ENCODE results near the gene TNFSF9.

The TNFSF9 gene

GRCh38 chr19:6501740-6502648, 28.8 kb upstream of the TNFSF9 start, which contains the start of gene TUBB4A (continued):
- TF ChIP-seq INSM2 (tag by site-specific recombination; IDR thresholded peaks at IDR 0.05) (no peak), PRDM4 (tag by site-specific recombination; IDR thresholded peaks at IDR 0.05) (no peak), TRIM28 (IDR thresholded peaks at IDR 0.05; ENCODE audit: borderline replicate concordance, low read length) (no peak), KLF8 (tag by site-specific recombination; IDR thresholded peaks at IDR 0.05) (peak; percentile 47; the same call in 1 of the 2 replicates), ZBTB7A (tag by site-specific recombination; IDR thresholded peaks at IDR 0.05; ENCODE audit: low read depth) (no peak), ZNF157 (tag by site-specific recombination; IDR thresholded peaks at IDR 0.05) (no peak), IKZF3 (tag by site-specific recombination; IDR thresholded peaks at IDR 0.05) (0 out of 2 replicates have a peak, but pooled peaks have one; percentile 4), ZNF121 (tag by site-specific recombination; IDR thresholded peaks at IDR 0.05) (no peak), ZNF184 (tag by site-specific recombination; IDR thresholded peaks at IDR 0.05) (no peak), ZNF549 (tag by site-specific recombination; IDR thresholded peaks at IDR 0.05) (no peak), ZNF529 (tag by site-specific recombination; IDR thresholded peaks at IDR 0.05; ENCODE audit: insufficient replicate concordance) (no peak), HOXC10 (CRISPR knock-in tag; IDR thresholded peaks at IDR 0.05) (no peak), ZXDB (tag by site-specific recombination; IDR thresholded peaks at IDR 0.05) (peak; percentile 47; the same call in 1 of the 2 replicates), MYNN (tag by site-specific recombination; IDR thresholded peaks at IDR 0.05; ENCODE audit: borderline replicate concordance) (no peak), ZNF354C (tag by site-specific recombination; IDR thresholded peaks at IDR 0.05; ENCODE audit: borderline replicate concordance, low read depth) (no peak), ZFP69B (tag by site-specific recombination; IDR thresholded peaks at IDR 0.05) (0 out of 2 replicates have a peak, but pooled peaks have one; percentile 53), ZNF2 (tag by site-specific recombination; IDR thresholded peaks at IDR 0.05) (no peak), ZBTB48 (tag by site-specific recombination; IDR thresholded peaks at IDR 0.05) (peak; percentile 79), ZNF24 (tag by site-specific recombination; IDR thresholded peaks at IDR 0.05) (no peak), OSR2 (tag by site-specific recombination; IDR thresholded peaks at IDR 0.05) (no peak), ZNF335 (tag by site-specific recombination; conservative IDR thresholded peaks at IDR 0.05) (peak; percentile 72), KLF16 (tag by site-specific recombination; IDR thresholded peaks at IDR 0.05) (0 out of 2 replicates have a peak, but pooled peaks have one; percentile 40), ZNF223 (tag by site-specific recombination; IDR thresholded peaks at IDR 0.05) (peak; percentile 54; the same call in 1 of the 2 replicates), ZNF776 (tag by site-specific recombination; IDR thresholded peaks at IDR 0.05; ENCODE audit: borderline replicate concordance) (no peak), ZNF23 (tag by site-specific recombination; IDR thresholded peaks at IDR 0.05; ENCODE audit: borderline replicate concordance) (no peak), ZBTB8A (tag by site-specific recombination; IDR thresholded peaks at IDR 0.05) (peak; percentile 51; the same call in 1 of the 2 replicates), ZNF654 (tag by site-specific recombination; IDR thresholded peaks at IDR 0.05; ENCODE audit: low read depth) (no peak), SP3 (tag by site-specific recombination; IDR thresholded peaks at IDR 0.05) (peak; percentile 91), ZNF645 (tag by site-specific recombination; IDR thresholded peaks at IDR 0.05) (no peak), ZNF501 (tag by site-specific recombination; IDR thresholded peaks at IDR 0.05) (no peak)
- TF ChIP-seq, protein P1, sequence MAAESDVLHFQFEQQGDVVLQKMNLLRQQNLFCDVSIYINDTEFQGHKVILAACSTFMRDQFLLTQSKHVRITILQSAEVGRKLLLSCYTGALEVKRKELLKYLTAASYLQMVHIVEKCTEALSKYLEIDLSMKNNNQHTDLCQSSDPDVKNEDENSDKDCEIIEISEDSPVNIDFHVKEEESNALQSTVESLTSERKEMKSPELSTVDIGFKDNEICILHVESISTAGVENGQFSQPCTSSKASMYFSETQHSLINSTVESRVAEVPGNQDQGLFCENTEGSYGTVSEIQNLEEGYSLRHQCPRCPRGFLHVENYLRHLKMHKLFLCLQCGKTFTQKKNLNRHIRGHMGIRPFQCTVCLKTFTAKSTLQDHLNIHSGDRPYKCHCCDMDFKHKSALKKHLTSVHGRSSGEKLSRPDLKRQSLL (tag by site-specific recombination; IDR thresholded peaks at IDR 0.05) = peak; percentile 92
